Body of pancreas (tissue), 4 donors: ENCODE measurements around the gene GTPBP6.

Experiments used
- POLR2A ChIP-seq, 3 donors: fragments of 450-650 bp; IDR thresholded peaks; one replicate each; pipeline ENCODE4 v1.6.1; 2016; ENCODE audit warnings: antibody characterized with exemption in 3 of 3, mild to moderate bottlenecking in 2 of 3
- TF ChIP-seq, protein P1 (sequence below), 7 experiments: fragments of 450-650 bp in 4 of 7; fragments of 200-600 bp in 3 of 7; sonication (generic) in 3 of 7; IDR thresholded peaks; one replicate each; pipeline ENCODE4 v1.5.1; 2016 to 2019; ENCODE audit warnings: antibody characterized with exemption in 7 of 7

DNA sequence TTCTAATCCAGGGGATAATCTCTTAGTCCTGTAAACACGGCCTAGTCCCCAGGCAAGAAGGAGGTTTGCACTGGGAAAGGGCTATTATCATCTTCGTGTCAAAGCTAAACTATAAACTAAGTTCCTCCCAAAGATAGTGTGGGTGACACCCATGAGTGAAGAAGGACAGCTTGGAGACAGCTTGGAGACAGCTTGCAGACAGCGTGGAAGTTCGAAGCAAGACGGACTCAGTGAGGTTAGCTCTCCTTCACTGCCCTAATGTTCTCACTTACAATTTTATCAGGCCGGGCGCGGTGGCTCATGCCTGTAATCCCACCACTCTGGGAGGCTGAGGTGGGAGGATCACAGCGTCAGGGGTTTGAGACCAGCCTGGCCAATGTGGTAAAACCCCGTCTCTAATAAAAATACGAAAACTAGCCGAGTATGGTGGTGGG, 56.7 kb downstream of the GTPBP6 start:
- TF ChIP-seq, protein P1, sequence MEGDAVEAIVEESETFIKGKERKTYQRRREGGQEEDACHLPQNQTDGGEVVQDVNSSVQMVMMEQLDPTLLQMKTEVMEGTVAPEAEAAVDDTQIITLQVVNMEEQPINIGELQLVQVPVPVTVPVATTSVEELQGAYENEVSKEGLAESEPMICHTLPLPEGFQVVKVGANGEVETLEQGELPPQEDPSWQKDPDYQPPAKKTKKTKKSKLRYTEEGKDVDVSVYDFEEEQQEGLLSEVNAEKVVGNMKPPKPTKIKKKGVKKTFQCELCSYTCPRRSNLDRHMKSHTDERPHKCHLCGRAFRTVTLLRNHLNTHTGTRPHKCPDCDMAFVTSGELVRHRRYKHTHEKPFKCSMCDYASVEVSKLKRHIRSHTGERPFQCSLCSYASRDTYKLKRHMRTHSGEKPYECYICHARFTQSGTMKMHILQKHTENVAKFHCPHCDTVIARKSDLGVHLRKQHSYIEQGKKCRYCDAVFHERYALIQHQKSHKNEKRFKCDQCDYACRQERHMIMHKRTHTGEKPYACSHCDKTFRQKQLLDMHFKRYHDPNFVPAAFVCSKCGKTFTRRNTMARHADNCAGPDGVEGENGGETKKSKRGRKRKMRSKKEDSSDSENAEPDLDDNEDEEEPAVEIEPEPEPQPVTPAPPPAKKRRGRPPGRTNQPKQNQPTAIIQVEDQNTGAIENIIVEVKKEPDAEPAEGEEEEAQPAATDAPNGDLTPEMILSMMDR (IDR thresholded peaks at IDR 0.05): no peak
- no peak for TF ChIP-seq POLR2A (IDR thresholded peaks at IDR 0.05)
